ENCODE results near the gene SKOR2. TPM values are rescaled to one million over a fixed set of nuclear protein-coding genes. Genes with fewer than 3 reads are reported as not detected.

SKOR2 gene
- polyA plus RNA-seq (ENCODE audit: insufficient read length in 4 of 4): under 1 TPM in 1 of 4 donors, not detected in 3; 0.03 TPM

- DNase-seq (ENCODE audit: low read depth in 4 of 4, low spot score in 2 of 4): no peak
These were observed at the start of gene SKOR2 for GRCh38 chr18:47251289-47252120. Gene SKOR2, minus strand, starts transcription at chr18:47251660. Its CDS starts 2,477 bp downstream, at chr18:47249183.

GRCh38 chr18:47296462-47296861, 45.0 kb upstream of the SKOR2 start:
- no peak for DNase-seq (ENCODE audit: low read depth in 4 of 4, low spot score in 2 of 4)

GRCh38 chr18:47294801-47295200, 43.3 kb upstream of the SKOR2 start:
- no peak for DNase-seq (ENCODE audit: low read depth in 4 of 4, low spot score in 2 of 4)

GRCh38 chr18:47288741-47289140, 37.3 kb upstream of the SKOR2 start:
- DNase-seq (ENCODE audit: low read depth in 4 of 4, low spot score in 2 of 4): no peak

GRCh38 chr18:47287911-47288585, 36.6 kb upstream of the SKOR2 start:
- DNase-seq (ENCODE audit: low read depth in 4 of 4, low spot score in 2 of 4): no peak

- DNase-seq (ENCODE audit: low read depth in 4 of 4, low spot score in 2 of 4): no peak
These were observed 35.4 kb upstream of the SKOR2 start for GRCh38 chr18:47286776-47287410.

- no peak for DNase-seq (ENCODE audit: low read depth in 4 of 4, low spot score in 2 of 4)
These were observed 34.0 kb upstream of the SKOR2 start for GRCh38 chr18:47285456-47285855.

GRCh38 chr18:47284721-47285395, 33.4 kb upstream of the SKOR2 start:
- DNase-seq (ENCODE audit: low read depth in 4 of 4, low spot score in 2 of 4): no peak

- DNase-seq (ENCODE audit: low read depth in 4 of 4, low spot score in 2 of 4): no peak
These were observed 32.0 kb upstream of the SKOR2 start for GRCh38 chr18:47283476-47283875.

GRCh38 chr18:47280121-47280520, 28.7 kb upstream of the SKOR2 start:
- no peak for DNase-seq (ENCODE audit: low read depth in 4 of 4, low spot score in 2 of 4)

- no peak for DNase-seq (ENCODE audit: low read depth in 4 of 4, low spot score in 2 of 4)
These were observed 23.5 kb upstream of the SKOR2 start for GRCh38 chr18:47274961-47275360.

- no peak for DNase-seq (ENCODE audit: low read depth in 4 of 4, low spot score in 2 of 4)
These were observed 13.7 kb upstream of the SKOR2 start for GRCh38 chr18:47265197-47265596.

- no peak for DNase-seq (ENCODE audit: low read depth in 4 of 4, low spot score in 2 of 4)
These were observed 12.8 kb upstream of the SKOR2 start for GRCh38 chr18:47264308-47264700.

- no peak for DNase-seq (ENCODE audit: low read depth in 4 of 4, low spot score in 2 of 4)
These were observed 12.2 kb upstream of the SKOR2 start for GRCh38 chr18:47263430-47264307.

- DNase-seq (ENCODE audit: low read depth in 4 of 4, low spot score in 2 of 4): no peak
These were observed 11.6 kb upstream of the SKOR2 start for GRCh38 chr18:47263150-47263429.

GRCh38 chr18:47262301-47263149, 11.1 kb upstream of the SKOR2 start:
- DNase-seq (ENCODE audit: low read depth in 4 of 4, low spot score in 2 of 4): no peak

- no peak for DNase-seq (ENCODE audit: low read depth in 4 of 4, low spot score in 2 of 4)
These were observed 10.4 kb upstream of the SKOR2 start for GRCh38 chr18:47261902-47262300.

- DNase-seq (ENCODE audit: low read depth in 4 of 4, low spot score in 2 of 4): no peak
These were observed 9.7 kb upstream of the SKOR2 start for GRCh38 chr18:47260924-47261701.
